Kidney capillary endothelial cell (primary cell): ENCODE results near the gene NUP62.

Experiments
- DNase-seq: peaks from one replicate; pipeline ENCODE4 v3.0.0-alpha.2; 2018; ENCODE audit warnings: low spot score

The NUP62 gene

DNA sequence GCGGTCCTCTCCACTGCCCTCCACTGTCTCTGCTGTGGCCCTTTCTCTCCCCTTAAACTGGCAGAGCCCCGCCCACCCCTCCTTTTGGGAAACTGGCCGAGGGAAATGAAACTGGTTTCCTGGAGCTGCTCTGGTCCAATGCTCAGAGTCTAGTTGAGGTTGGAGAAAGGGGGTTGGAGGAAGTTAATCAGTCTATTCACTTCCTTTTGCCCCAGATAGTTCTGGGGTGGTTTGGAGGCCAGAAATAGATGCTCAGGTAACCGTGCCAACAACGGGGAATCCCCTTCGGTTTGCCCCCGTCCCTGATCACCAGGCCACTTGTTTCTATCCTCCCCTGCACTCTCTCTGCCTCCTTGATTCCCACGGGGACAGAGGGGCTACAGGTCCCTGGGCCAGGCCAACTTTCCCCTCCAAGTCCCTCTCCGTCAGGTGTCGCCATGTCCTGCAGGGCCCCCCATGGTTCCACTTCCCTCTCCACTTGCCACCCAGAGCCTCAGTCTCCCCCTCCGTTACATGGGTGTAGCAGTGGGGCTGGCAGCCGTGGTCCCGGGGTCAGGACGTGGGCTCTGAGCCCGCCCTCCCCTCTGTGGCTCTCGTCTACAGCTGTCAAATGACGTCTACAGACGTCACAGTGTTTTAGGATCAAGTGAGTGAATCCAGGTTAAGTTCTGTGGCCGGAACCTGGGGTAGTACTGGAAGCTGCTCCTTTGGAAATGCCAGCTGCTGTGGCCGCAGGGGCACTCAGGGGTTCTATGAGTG, 32.3 kb downstream of the NUP62 start, which contains the start of gene IL4I1:
IL4I1 (minus strand) TSS at position 25 of the 759 bp plus-strand sequence. CDS start 727 bp downstream, outside the sequence.
- peak; percentile 48 for DNase-seq

DNA sequence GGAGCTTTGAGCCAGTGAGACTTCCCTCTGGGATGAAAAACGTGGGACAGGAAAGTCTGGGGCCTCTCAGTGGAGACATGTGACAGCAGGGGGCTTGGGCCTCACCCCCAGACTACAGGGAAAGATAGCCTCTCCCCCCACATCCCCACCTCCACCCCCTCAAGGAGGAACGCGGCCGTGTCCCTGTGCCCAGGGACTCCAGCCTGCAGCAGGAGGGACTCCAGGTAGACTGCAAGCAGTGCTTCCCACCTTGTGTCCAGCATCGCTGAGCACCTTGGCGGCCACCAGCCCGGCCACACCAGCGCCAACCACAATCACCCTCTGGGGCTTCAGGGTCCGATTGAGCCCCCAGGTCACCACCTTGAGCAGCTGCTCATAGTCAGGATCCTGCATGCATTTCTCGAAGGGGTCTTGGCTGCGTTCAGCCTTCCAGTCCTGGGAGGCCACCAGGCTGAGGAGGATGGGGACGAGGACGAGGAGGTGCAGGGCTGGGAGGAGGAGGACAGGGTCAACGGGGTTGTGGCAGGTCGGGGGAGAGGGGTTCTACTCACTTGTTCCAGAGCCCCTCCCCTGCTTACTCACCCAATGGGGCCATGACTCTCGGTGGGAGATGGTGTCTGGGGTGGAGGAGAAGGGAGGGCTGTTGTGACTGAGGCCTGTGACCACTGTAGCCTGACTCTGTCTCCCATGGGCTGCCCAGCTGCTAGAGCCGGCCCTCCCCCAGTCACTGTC, 33.6 kb downstream of the NUP62 start:
- no peak for DNase-seq

DNA sequence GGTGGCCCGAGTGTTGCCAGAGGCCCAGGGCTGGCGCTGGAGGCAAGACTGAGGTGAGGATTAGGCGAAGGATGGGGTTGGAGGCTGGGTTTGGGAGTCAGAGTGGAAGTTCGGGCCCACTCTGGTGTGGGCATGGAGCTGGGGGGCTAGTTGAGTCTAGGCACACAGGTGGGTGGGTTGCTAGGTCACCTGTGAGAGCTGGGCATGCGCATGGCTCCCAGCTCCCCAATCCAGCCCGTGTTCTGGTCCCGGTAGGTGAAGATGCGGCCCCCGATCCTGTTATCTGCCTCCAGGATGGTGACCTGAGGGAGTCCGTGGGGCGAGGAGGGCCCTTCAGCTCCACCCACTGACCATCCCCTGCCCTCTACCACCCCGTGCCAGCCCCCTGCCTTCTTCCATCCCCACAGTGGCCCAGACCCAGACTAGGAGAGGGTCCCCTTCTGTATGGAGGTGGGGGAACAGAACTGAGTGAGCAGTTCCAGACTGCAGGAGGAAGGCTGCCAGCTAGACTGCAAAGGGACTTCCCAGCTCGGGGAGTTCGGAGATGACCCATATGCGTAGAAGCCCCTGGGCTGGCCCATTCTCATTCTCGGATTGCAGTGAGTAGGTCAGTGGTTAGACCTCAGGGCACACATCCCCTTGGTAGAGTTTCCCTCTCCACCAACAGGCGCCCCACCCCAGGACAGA, 34.3 kb downstream of the NUP62 start:
- DNase-seq: no peak

DNA sequence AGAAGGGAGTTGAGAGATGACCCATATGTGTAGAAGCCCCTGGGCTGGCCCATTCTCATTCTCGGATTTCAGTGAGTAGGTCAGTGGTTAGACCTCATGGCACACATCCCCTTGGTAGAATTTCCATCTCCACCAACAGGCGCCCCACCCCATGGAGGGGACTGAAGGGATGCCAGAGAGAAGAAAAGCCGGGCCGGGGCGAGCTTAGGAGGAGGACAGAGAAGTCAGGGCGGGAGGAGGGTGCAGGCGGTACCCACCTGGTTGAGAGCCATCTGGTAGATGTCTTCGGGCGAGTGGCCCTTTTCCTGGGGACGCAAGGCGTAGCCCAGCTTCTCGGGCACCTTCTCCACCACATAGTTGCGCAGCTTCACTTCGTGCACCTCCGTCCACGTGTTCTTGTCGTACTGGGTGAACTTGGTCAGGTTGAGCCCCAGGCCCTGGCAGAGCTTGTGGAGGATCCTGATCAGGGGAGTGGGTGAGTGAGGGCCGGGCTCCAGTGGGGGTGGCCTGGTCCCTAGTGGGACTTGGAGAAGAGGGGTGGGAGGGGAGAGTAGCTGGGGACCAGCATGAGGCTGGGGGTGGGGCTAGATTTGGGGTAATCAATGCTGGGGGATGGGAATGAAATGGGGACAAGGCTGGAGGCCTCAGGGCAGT, 35.2 kb downstream of the NUP62 start:
- DNase-seq: no peak

DNA sequence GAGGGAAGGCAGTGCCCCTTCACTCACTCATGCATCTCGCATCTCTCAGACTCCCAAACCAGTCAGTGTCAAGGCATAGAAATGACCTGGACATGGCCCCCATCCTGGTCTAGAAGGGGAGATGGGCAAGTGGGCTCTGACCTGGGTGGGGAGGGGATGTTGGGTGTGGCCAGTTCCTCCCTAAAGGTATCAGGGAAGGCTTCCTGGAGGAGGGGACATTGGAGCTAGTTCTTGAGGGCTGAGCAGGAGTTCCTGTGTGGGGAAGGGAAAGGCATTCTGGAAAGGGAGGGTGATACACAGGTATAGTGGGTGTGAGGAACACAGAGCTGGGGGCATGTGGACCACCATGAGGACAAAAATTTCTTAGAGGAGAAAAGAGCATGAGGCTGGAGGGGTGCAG, 36.6 kb downstream of the NUP62 start:
- no peak for DNase-seq

DNA sequence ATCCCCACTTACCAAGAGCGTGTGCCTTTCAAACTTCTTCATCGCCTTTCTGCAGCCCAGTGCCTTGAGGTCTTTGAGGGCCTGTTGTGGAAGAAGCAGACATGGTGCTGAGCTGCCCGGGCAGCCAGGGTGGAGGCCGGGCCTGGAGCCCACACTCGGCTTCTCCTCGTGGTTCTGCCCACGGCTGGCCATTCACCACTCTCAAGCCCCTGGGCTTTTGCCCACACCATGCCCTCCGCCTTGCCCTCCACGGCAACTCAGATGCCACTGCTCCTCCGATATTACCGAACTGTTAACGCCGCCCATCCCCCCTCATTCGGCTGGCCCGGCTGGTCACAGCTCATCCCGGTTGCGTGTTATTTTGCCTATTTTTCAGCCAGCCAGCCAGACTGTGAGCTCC, 37.9 kb downstream of the NUP62 start:
- DNase-seq: no peak

DNA sequence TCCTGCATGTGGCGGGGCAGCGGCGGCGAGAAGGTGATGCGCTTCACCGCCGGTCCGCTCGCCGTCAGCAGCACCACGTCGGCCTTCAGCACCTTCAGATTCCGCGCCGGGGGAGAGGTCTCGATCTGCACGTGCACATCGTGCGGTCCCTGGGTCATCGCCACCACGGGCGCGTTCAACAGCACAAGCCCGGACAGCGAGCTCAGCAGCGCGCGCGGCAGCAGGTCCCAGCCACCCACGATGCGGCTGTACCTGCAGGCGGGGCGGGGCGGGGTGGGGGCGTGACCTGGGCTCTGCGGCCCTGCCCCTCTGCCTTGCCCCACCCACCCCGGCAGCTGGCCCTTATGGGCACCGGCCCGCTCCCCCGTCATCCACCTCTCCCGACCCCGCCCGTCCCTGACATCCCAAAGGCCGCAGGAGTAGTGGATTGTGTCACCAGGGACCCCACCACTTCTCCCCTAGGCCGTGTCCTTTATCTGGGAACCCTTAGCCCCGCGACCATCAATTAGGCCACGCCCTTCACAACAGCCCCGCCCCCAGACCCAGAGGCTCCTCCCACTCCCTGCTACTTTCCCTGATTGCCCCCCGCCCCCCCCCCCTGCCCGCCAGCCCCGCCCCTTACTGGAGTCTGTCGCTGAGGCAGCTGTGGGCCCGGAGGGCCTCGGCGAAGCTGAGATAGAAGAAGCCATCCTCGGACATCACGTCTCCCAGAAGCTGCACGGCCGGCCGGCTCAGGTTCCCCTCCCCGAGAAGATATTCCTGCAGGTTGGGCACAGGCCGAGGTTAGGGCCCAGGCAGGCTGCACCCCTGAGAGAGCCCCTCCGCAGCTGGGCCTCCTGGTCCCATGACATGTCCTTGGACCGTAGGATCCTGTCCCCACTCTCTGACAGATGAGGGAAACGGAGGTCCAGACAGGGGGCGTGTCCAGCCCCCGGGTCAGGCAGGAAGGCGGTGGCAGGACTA, 38.7 kb downstream of the NUP62 start:
- DNase-seq: no peak

DNA sequence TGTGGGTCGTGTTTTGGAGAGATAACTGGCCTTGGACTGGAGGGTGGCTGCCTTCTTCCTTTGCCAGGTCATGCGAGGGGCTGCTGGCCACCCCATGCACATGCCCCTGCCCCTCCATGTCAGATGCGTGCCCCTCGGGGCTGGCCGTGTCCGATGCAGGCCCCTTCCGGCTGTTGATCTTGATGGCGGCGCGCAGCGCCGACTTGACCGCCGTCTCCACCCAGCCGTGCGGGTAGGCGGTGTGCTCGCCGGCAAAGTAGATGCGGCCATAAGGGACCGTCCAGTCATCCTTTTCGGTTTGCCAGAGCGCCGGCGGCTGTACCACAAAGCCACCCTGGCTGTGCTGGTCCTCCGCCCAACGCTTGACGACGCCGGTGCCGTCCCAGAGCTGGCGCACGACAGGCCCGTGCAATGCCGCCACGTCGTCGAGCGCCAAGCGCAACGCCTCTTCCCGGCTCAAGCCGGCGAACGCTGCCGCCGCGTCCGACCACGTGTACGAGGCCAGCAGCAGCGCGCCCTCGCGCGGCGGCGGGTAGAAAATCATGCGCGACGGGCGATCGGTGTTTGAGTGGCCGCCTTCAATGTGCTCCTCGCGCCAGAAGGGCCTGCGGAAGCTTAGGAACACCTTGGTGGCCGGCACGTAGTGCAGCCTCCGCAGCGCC, 39.5 kb downstream of the NUP62 start:
- peak; percentile 57 for DNase-seq

DNA sequence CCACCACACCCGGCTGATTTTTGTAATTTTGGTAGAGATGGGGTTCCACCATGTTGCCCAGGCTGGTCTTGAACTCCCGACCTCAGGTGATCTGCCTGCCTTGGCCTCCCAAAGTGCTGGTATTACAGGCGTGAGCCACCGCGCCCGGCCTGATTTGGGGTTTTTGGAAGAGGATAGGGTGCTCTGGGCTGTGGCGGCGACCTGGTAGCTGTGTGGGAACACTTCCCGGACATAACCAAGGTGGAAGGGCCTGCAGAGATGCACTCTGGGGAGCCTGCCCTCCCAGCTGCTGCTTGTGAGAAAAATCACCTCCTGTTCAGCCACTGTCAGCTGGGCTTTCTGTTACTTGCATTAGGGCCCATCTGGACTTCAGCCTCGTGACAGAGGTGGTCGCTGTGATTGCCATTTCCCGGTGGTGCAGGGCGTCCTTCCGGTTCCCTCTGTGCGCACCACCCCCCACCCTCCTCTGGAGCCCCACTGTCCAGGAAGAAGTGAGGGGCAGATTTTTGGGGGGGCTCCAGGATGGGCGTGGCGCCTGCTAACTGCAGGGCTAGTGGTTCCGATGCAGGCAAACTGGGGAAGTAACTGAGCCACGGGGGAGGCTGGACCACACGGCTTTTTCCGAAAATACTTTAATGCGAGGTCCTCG, 40.1 kb downstream of the NUP62 start:
- no peak for DNase-seq

DNA sequence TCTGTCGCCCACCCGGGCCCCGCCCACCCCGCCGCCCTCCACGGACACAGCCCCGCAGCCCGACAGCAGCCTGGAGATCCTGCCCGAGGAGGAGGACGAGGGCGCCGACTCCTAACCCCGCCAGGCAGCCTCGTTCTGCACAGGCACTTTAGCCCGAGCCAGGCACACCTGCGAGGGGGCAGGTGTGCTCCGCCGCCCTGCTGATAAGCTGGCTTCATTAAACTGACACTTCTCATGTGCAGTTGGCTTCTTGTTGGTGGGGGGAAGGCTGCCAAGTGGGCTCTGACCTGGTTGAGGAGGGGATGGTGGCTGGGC, 40.8 kb downstream of the NUP62 start:
- no peak for DNase-seq

DNA sequence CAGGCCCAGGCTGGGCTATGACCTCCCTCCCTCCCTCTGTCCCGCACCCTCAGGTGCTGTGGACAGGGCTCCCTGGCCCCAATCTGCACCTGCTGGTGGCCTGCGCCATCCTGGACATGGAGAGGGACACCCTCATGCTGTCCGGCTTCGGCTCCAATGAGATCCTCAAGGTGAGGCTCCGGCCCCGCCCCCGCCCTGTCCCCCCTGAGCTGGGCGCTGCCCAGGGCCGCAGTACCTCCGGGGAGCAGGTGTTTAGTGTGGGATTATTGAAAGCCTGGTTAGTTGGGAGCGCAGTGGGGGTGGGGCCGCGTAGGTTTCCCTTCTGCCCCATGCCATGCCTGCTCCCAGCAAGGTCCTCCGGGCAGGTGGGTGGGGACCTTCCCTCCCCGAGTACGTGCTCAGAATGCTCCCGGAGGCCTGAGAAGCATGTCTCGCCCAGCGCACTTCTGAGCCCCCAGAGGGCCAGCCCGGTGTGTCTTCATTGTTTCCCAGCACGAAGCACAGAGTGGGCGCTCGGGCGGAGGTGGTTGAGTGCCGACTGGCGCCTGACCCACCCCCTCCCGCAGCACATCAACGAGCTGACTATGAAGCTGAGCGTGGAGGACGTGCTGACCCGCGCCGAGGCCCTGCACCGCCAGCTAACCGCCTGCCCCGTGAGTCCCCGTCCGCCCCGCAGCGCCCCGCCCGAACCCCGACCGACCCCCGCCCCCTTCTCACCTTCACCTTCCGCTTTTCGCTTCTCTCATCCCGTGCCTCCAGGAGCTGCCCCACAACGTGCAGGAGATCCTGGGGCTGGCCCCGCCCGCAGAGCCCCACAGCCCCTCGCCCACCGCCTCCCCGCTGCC, 41.4 kb downstream of the NUP62 start:
- DNase-seq: no peak

DNA sequence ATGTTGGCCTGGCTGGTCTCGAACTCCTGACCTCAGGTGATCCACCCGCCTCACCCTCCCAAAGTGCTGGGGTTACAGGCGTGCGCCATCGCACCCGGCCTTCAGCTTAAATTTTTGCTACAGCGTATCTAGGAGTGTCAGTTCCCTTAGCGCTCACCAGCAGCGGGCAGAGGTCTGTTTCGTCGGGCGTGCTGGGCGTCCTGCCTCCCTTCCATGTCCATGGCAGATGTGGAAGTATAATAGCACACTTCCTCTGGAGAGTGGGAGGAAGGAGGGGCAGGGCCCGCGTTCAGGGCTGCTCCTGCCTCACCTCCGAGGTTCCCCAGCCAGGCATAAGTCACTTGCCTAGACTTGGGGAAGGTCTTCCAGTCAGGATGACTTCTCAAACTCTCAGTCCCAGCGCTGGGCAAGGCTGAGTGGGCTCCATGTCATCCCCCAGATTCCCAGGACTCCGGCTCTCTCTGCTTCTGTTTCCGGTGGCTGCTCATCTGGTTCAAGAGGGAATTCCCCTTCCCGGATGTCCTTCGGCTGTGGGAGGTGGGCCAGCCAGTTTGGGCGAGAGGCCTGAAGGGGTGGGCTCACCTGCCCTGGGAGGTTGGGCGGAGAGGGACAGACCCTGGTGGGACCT, 42.2 kb downstream of the NUP62 start:
- DNase-seq: no peak

DNA sequence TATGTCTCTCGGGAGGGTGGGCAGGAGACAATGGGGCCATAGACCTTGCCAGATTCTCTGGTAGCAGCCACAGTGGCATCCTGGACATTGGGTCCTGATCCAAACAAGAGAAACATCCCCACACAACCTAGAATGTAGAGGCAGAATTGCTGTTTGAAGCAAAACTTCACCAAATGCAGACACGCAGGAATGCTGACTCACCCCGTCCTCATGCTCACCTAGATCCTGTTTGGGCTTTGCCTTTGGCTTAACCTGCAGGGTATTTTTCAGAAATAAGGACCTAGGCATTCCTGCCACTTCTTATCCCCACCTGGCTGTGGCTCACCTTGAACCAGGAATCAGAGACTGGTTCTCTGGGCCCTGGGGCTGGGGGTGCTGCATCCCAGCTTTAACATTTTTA, 44.5 kb downstream of the NUP62 start:
- no peak for DNase-seq

DNA sequence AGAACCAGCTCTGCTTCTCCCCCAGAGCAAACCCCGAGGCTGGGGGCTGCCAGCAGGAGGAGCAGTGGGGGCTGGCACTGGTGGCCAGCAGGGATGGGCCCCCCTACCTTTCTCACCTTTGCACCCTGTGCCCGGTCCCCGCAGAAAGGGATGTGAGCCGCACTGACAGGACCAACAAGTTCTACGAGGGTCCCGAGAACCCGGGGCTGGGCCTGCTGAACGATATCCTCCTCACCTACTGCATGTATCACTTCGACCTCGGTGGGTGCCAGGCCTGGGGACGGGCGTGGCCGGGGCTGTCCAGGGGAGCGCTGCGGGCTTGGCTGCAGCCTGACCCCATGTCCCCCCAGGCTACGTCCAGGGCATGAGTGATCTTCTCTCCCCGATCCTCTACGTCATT, 45.2 kb downstream of the NUP62 start:
- no peak for DNase-seq

DNA sequence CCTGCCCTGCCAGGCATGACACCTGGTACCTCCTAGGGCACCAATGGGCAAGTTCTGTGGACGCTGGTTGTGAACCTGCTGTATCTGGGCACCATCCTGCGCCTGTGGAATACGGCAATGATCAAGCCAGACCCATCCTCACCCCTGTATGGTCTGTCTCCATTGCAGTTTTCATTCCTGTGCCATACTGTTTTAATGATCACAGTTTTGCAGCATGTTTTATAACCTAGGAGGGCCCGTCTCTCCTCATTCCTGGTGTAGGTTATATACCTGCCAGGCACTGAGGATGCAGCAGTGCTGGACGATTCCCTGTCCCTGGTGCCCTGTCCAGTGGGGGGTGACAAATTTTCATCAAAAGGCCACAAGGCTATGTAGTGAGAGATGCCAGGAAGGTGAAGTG, 46.2 kb downstream of the NUP62 start:
- DNase-seq: no peak

DNA sequence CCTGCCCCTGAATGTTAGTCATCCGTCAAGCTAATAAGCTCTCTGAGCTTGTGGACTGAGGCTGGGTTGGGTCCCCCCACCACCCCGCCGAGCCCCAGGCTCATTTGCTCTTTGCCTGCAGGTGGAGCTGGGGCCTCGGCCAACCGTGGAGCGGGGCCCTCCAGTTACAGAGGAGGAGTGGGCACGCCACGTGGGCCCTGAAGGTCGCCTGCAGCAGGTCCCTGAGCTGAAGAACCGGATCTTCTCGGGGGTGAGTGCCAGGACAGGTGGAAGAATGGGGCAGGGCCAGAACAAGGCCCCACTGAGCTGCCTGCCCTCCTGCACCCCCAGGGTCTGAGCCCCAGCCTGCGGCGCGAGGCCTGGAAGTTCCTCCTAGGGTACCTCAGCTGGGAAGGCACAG, 46.7 kb downstream of the NUP62 start:
- DNase-seq: no peak

DNA sequence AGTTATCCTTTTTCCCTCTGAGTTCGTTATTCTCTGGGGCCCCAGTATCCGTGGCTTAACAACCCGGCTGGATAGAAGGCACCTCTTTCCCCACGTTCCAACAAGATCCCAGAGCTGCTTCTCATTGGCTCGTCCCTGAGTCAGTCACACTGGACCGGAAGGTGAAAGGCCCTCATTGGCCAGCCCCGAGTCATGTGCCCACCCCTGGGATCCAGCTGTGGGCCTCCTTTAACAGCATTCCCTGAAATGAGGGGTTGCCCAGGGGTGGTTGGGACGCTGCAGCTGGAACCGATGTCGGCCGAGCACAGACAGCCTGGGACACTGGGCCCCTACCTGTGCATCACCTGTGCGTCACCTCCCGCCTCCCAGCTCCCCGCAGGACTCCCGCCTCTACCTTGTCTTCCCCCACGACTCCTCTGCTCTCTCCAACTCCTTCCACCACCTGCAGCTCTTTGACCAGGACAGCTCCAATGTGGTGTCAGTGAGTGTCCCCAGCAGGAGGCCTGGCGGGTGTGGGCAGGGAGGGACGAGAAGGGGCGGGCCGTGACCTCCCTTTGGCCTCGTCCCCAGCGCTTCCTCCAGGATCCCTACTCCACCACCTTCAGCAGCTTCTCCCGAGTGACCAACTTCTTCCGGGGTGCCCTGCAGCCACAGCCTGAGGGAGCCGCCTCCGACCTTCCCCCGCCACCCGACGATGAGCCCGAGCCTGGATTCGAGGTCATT, 47.5 kb downstream of the NUP62 start:
- DNase-seq: no peak

DNA sequence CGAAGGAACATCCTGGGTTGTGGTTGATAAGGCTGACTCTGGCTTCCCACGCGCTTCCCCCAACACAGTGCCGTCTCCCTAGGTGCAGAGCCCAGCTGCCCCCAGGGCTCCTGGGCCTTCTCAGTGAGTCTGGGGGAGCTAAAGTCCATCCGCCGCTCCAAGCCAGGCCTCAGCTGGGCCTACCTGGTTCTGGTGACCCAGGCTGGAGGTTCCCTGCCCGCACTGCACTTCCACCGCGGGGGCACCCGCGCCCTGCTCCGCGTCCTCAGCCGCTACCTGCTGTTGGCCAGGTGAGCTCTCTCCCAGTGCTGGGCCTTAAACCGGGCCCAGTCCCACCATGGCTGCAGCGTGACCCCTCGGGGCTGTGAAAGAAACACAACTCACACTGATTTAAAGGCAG, 48.1 kb downstream of the NUP62 start:
- no peak for DNase-seq
